Measurements from ENCODE around the gene FLOT2. TPM values are rescaled to one million over a fixed set of nuclear protein-coding genes. Genes with fewer than 3 reads are reported as not detected.

FLOT2 gene
- total RNA-seq, result 32.1 and 35.1 TPM in 2 replicates

- no peaks in the 10 kb centered on the region for H3K36me3 ChIP-seq (ENCODE audit: insufficient read depth, low read length)
- no peak for TF ChIP-seq CTCF (IDR thresholded peaks at IDR 0.05; ENCODE audit: extremely low read depth, low read depth, low read length)
- H3K9me3 ChIP-seq (ENCODE audit: low read depth, low read length), result no peaks in the 10 kb centered on the region
- H3K27ac ChIP-seq (ENCODE audit: low read depth, low read length), result peak within 1 kb of the TSS; percentile 51
- H2AFZ ChIP-seq (ENCODE audit: low read length), result peak within 1 kb of the TSS; percentile 96
- H3K4me3 ChIP-seq (ENCODE audit: insufficient read depth, low read length), result peak within 1 kb of the TSS; percentile 90
- H3K4me2 ChIP-seq (ENCODE audit: insufficient read depth, low read length), result peak within 1 kb of the TSS; percentile 94
- peak; percentile 89 for DNase-seq (ENCODE audit: insufficient read length, low spot score, missing footprints)
- H3K4me1 ChIP-seq (ENCODE audit: insufficient read depth, low read length), result peaks cover 28% of the 10 kb centered on the region
- no peaks in the 10 kb centered on the region for H3K27me3 ChIP-seq (ENCODE audit: insufficient read depth, low read length)
- H3K79me2 ChIP-seq (ENCODE audit: insufficient read depth, low read length), result peaks cover 40% of the 10 kb centered on the region
- H4K20me1 ChIP-seq (ENCODE audit: insufficient read depth, low read length), result no peaks in the 10 kb centered on the region
Measured at GRCh38 chr17:28896884-28897768, at the start of gene FLOT2. Gene FLOT2 (minus strand): TSS chr17:28897733. CDS start chr17:28897574, 159 bp downstream.

- H3K4me3 ChIP-seq (ENCODE audit: insufficient read depth, low read length), result peak overlapping the region; percentile 2
- peaks cover 10% of the 10 kb centered on the region for H3K36me3 ChIP-seq (ENCODE audit: insufficient read depth, low read length)
- no peak for TF ChIP-seq CTCF (IDR thresholded peaks at IDR 0.05; ENCODE audit: extremely low read depth, low read depth, low read length)
- peaks cover 94% of the 10 kb centered on the region for H3K79me2 ChIP-seq (ENCODE audit: insufficient read depth, low read length)
- H3K4me1 ChIP-seq (ENCODE audit: insufficient read depth, low read length), result peaks cover 40% of the 10 kb centered on the region
- H3K27me3 ChIP-seq (ENCODE audit: insufficient read depth, low read length), result no peaks in the 10 kb centered on the region
- H4K20me1 ChIP-seq (ENCODE audit: insufficient read depth, low read length), result peaks cover 32% of the 10 kb centered on the region
- DNase-seq (ENCODE audit: insufficient read length, low spot score, missing footprints), result peak; percentile 90
- H2AFZ ChIP-seq (ENCODE audit: low read length), result no peak overlapping the region
- peak overlapping the region; percentile 68 for H3K4me2 ChIP-seq (ENCODE audit: insufficient read depth, low read length)
- peak overlapping the region; percentile 94 for H3K27ac ChIP-seq (ENCODE audit: low read depth, low read length)
- H3K9me3 ChIP-seq (ENCODE audit: low read depth, low read length), result no peaks in the 10 kb centered on the region
Measured at GRCh38 chr17:28946239-28946638, 48.7 kb upstream of the FLOT2 start.

GRCh38 chr17:28944862-28945741, 47.6 kb upstream of the FLOT2 start:
- peaks cover 40% of the 10 kb centered on the region for H3K4me1 ChIP-seq (ENCODE audit: insufficient read depth, low read length)
- no peak for TF ChIP-seq CTCF (IDR thresholded peaks at IDR 0.05; ENCODE audit: extremely low read depth, low read depth, low read length)

More at GRCh38 chr17:28944862-28945741, 47.6 kb upstream of the FLOT2 start:
- Histone ChIP-seq H3K36me3 (ENCODE audit: insufficient read depth, low read length) (peaks cover 10% of the 10 kb centered on the region), H3K9me3 (ENCODE audit: low read depth, low read length) (no peaks in the 10 kb centered on the region), H3K79me2 (ENCODE audit: insufficient read depth, low read length) (peaks cover 96% of the 10 kb centered on the region), H3K27me3 (ENCODE audit: insufficient read depth, low read length) (no peaks in the 10 kb centered on the region), H2AFZ (ENCODE audit: low read length) (no peak overlapping the region), H4K20me1 (ENCODE audit: insufficient read depth, low read length) (peaks cover 42% of the 10 kb centered on the region), H3K27ac (ENCODE audit: low read depth, low read length) (peak overlapping the region; percentile 94), H3K4me3 (ENCODE audit: insufficient read depth, low read length) (peak overlapping the region; percentile 42), H3K4me2 (ENCODE audit: insufficient read depth, low read length) (peak overlapping the region; percentile 68)
- peak; percentile 60 for DNase-seq (ENCODE audit: insufficient read length, low spot score, missing footprints)
